ENCODE data around the gene KCNT1.

The KCNT1 gene

GRCh38 chr9:135749171-135750045 is 47.4 kb downstream of the KCNT1 start:
- DNase-seq: no peak

DNA sequence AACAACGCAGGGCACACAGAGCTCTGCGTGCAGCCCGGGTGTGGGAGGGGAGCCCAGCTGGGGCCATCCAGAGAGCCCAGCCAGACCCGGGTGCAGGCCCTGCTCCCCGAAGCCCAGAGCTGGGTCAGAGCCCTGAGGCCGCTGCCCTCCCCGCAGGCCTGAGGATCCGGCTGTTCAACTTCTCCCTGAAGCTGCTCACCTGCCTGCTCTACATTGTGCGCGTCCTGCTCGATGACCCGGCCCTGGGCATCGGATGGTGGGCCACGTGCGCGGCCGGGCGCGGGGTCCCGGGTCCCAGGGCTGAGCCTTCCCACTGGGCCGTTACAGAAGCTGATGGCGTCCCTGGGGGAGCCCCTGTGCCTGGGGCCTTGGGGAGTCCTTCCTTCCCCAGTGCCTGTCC is 48.8 kb downstream of the KCNT1 start:
- DNase-seq: no peak

DNA sequence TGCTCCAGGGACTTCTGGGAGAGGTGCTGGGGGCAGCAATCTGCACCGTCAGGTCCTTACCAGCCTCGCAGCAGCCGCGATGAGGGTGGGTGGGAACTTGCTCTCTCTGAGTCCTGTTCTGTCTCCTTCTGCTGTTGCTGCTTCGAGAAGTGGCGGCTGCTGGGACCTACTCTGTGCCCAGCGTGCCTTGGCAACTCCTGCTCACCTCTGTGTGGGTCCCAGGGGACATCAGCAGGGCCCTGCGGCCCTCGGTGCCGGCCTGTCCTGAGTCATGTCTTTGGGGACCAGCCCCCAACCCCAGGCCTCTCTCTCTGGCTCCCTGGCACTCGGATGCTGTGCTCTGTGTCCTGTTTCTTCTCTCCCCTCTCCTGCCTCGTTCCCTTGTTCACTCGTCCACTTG is 49.5 kb downstream of the KCNT1 start:
- DNase-seq: no peak

GRCh38 chr9:135752281-135753204 is 50.6 kb downstream of the KCNT1 start:
- no peak for DNase-seq

- no peak for DNase-seq
Measured at GRCh38 chr9:135753391-135754105, 51.6 kb downstream of the KCNT1 start.

GRCh38 chr9:135756576-135756975 is 54.6 kb downstream of the KCNT1 start:
- DNase-seq: no peak

GRCh38 chr9:135757356-135757755 is 55.4 kb downstream of the KCNT1 start:
- no peak for DNase-seq

GRCh38 chr9:135758056-135758455 is 56.1 kb downstream of the KCNT1 start:
- DNase-seq: no peak

GRCh38 chr9:135758870-135759269 is 56.9 kb downstream of the KCNT1 start:
- no peak for DNase-seq

- no peak for DNase-seq
Measured at GRCh38 chr9:135759676-135760300, 57.8 kb downstream of the KCNT1 start.

DNA sequence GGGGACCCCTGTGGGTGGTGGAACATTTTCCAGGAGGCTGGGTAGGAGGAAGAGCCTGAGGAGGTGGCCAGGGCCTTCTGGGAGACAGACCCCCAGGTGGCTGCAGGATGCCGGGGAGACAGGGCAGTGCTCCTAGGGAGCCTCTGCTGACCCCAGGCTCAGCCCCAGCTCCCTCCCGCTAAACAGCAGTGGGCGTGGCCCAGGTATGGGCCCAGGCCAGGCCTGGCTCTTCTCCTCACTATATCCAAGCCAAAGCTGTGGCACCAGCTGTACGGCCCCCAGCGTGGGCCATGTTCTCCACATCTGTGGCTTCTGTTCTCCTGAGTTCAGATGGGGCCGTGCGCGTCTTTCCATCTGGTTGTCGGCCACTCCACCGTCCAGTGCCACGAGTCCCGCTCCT is 58.5 kb downstream of the KCNT1 start:
- no peak for DNase-seq

DNA sequence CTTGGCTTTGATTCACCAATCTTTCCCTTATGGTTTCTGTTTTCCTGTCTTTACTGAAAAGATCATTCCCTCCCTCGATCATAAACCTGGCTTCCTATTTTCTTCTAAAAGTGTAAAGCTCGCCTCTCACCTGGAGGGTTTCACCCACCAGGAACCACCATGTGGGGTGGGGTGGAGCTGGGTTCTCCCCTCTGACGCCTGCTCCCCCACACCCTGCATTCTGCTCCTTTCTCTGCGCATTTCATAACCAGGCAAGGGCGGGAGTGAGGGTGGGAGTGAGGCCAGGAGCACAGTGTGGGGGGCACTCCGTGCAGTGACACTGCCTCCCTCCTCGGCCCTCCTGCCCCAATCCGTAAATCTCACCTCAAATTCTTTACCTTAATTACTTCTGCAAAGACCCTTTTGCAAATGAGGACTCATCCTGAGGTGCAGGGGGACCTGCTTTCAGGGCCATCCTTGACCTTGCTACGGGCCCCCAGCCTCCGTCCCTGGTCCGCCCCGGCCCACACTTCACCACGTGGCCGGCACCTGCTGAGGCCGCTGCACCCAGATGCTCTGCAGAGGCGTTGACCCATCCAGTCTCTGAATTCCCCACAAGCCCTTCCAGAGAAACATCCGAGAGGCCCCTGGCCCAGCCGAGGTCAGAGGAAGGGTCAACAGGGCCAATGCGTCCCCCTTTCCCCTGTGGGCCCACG is 59.3 kb downstream of the KCNT1 start:
- DNase-seq: no peak

DNA sequence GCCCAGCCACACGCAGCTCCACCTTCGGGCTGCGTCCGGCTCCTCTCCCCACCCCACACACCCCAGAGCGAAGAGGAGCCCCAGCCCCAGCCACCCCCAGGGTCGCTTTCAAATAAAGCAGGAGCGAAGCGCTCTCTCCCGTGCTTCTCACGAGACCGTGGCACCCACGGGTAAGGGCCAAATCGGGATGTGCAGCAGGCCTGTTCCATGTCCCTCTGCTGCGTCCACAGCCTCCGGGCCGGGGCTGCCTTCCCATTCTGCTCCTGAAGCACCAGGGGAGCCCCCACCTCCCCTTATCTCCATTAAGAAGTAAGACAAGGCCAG is 59.8 kb downstream of the KCNT1 start:
- no peak for DNase-seq

- no peak for DNase-seq
Measured at GRCh38 chr9:135762921-135763320, 60.9 kb downstream of the KCNT1 start.

GRCh38 chr9:135763716-135764446 is 61.9 kb downstream of the KCNT1 start:
- no peak for DNase-seq

DNA sequence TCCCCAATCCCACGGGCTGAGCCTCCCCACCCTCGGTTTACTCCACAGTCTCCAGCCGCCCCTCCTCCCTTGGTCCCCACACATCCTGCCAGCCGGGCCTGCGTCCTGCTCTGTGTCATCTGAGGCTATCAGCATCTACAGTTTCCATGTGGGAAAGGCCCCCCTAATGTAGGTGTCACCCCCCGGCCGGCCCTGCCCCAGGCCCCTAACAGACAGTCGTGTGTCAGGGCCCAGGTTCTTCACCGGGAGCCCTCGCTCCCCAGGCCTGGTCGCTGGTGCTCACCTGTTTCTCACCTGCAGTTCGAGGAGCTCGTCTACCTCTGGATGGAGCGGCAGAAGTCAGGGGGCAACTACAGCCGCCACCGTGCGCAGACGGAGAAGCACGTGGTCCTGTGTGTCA is 62.7 kb downstream of the KCNT1 start:
- no peak for DNase-seq

- no peak for DNase-seq
Measured at GRCh38 chr9:135765416-135765815, 63.4 kb downstream of the KCNT1 start.

GRCh38 chr9:135766251-135766650 is 64.3 kb downstream of the KCNT1 start:
- DNase-seq: no peak

DNA sequence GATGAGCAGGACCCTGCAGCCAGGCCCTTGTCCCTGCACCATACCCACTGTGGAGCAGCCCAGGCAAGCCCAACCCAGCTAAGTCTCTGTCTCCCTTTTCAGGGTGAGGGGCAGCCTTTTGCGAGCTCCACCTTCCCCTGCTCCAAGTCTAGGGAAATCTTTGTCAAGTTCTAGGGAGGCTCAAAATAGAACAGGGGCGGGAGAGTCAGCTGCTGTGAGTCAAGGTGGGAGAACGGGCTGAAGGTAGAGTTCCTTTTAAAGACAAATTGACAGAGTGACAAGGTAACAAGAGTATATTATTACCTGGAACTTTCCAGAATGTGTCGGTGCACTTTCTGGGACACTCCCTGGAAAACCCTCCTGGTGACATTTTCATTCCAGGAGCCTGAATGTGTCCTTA is 64.7 kb downstream of the KCNT1 start:
- no peak for DNase-seq

GRCh38 chr9:135768516-135769218 is 66.7 kb downstream of the KCNT1 start:
- DNase-seq: no peak

All from NCI-H1092 treated with DMSO at 0.1 percent for 48 hours (cell line).